Hepatocyte (in vitro differentiated cells): ENCODE results near the gene SLC25A40.

Experiments
- EZH2 ChIP-seq: fragments of 200-600 bp; sonication (generic); IDR thresholded peaks from 2 replicates; pipeline ENCODE4 v1.6.1; 2016; ENCODE audit warnings: antibody characterized with exemption, mild to moderate bottlenecking, borderline replicate concordance
- EZH2phosphoT487 ChIP-seq: fragments of 200-600 bp; sonication (generic); IDR thresholded peaks from one replicate; pipeline ENCODE4 v1.6.1; 2018; ENCODE audit warnings: antibody characterized with exemption, mild to moderate bottlenecking, low read depth, moderate library complexity; ENCODE audit not compliant: unreplicated experiment, severe bottlenecking
- TF ChIP-seq, protein P1 (sequence below): fragments of 200-600 bp; sonication (generic); IDR thresholded peaks from 2 replicates; pipeline ENCODE4 v1.5.1; 2016; ENCODE audit warnings: antibody characterized with exemption, mild to moderate bottlenecking; ENCODE audit not compliant: poor library complexity

DNA sequence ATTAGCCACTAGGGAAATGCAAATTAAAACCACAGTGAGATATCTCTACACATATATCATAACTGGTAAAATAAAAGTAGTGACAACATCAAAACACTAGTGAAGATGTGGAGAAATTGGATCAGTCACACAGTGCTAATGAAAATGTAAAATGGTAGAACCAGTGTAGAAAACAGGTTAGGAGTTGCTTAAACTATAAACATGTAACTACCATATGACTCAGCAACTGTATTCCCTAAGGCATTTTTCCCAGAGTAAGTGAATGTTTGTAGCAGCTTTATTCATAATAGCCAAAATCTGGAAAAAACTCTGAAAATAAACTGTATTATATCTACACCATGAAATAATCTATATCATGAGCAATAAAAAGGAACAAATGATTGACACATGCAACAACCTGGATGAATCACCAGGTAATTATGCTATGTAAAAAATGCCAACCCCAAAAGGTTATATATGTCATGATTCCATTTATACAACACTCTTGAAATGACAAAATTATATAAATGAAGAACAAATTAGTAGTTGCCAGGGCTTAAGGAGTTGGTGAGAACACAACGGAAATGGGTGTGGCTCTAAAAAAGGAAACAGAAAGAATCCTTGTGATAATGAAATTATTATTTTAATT is 22.8 kb downstream of the SLC25A40 start:
- TF ChIP-seq, protein P1, sequence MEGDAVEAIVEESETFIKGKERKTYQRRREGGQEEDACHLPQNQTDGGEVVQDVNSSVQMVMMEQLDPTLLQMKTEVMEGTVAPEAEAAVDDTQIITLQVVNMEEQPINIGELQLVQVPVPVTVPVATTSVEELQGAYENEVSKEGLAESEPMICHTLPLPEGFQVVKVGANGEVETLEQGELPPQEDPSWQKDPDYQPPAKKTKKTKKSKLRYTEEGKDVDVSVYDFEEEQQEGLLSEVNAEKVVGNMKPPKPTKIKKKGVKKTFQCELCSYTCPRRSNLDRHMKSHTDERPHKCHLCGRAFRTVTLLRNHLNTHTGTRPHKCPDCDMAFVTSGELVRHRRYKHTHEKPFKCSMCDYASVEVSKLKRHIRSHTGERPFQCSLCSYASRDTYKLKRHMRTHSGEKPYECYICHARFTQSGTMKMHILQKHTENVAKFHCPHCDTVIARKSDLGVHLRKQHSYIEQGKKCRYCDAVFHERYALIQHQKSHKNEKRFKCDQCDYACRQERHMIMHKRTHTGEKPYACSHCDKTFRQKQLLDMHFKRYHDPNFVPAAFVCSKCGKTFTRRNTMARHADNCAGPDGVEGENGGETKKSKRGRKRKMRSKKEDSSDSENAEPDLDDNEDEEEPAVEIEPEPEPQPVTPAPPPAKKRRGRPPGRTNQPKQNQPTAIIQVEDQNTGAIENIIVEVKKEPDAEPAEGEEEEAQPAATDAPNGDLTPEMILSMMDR, result no peak
- TF ChIP-seq EZH2 (no peak), EZH2phosphoT487 (no peak)
